ENCODE data around the gene VPS72.
A peak's percentile ranks its signal among the peaks of the same experiment; 100 is the strongest.

DNA sequence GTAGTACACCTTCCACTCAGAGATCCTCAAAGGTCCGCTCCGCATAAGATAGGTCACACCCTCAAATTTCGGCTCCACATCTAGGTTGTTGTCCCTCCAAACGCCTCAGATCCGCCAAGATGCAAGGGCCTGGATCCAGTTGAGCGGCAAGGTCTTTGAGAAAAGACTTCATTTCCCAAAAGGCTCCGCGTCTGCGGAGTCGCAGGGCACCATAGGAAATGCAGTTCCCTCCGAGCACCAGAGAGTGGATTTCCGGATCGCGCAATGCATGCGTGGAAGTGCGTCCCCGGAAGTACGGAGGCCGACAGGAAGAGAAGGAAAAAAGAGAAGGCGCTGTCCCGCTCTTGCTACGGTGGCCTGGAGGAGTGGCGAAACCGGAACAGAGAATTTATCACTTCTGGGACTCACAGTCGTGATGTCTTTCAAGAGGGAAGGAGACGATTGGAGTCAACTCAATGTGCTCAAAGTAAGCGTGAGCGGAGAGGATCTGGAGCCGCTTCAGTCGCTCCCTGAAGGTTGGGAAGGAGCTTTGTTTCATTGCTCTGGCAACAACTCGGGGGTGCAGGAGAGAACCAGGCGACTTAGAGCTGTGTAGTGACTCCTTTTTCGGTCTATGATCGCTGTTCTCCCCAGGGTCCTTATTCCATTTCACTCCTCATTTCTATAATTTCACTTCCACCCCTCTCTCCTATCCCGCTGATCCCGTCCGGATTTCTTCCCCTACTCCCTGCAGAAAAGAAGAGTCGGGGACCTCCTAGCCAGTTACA, 24.1 kb downstream of the VPS72 start, which contains the start of the genes LYSMD1 and SCNM1:
- TF ChIP-seq, protein P1, sequence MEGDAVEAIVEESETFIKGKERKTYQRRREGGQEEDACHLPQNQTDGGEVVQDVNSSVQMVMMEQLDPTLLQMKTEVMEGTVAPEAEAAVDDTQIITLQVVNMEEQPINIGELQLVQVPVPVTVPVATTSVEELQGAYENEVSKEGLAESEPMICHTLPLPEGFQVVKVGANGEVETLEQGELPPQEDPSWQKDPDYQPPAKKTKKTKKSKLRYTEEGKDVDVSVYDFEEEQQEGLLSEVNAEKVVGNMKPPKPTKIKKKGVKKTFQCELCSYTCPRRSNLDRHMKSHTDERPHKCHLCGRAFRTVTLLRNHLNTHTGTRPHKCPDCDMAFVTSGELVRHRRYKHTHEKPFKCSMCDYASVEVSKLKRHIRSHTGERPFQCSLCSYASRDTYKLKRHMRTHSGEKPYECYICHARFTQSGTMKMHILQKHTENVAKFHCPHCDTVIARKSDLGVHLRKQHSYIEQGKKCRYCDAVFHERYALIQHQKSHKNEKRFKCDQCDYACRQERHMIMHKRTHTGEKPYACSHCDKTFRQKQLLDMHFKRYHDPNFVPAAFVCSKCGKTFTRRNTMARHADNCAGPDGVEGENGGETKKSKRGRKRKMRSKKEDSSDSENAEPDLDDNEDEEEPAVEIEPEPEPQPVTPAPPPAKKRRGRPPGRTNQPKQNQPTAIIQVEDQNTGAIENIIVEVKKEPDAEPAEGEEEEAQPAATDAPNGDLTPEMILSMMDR (IDR thresholded peaks at IDR 0.05) = peak in 4 of 12 donors; percentile 9 to 14 (median 12)
- peak in 1 of 2 donors; percentile 34 for TF ChIP-seq POLR2A (IDR thresholded peaks at IDR 0.05)

Measured in heart left ventricle (tissue), 13 donors.